Smooth muscle cell (in vitro differentiated cells): ENCODE results near the gene ROCK2. TPM values are rescaled to one million over a fixed set of nuclear protein-coding genes. Genes with fewer than 3 reads are reported as not detected.

ENCODE experiments used
- DNase-seq: peaks from one replicate; lab custom pipeline; 2025; ENCODE audit not compliant: unreplicated experiment; lab: John Stamatoyannopoulos, UW
- H2AFZ ChIP-seq: fragments of 200-600 bp; sonication (generic); 2 replicates; pipeline ENCODE4 v1.6.0; 2016; ENCODE audit warnings: antibody characterized with exemption, low read depth, mild to moderate bottlenecking
- H3F3A ChIP-seq: fragments of 200-600 bp; sonication (generic); 2 replicates; pipeline ENCODE4 v1.6.0; 2017; ENCODE audit warnings: antibody characterized with exemption, low read depth
- H3K27ac ChIP-seq: fragments of 200-600 bp; sonication (generic); 2 replicates; pipeline ENCODE4 v1.5.1; 2016; ENCODE audit warnings: low read depth, mild to moderate bottlenecking
- H3K27me3 ChIP-seq: fragments of 200-600 bp; sonication (generic); 2 replicates; pipeline ENCODE4 v1.6.1; 2016; ENCODE audit warnings: low read depth, mild to moderate bottlenecking
- H3K36me3 ChIP-seq: fragments of 200-600 bp; sonication (generic); 2 replicates; pipeline ENCODE4 v1.5.1; 2016; ENCODE audit warnings: low read depth
- H3K4me1 ChIP-seq: fragments of 200-600 bp; sonication (generic); 2 replicates; pipeline ENCODE4 v1.5.1; 2016; ENCODE audit warnings: low read depth
- H3K4me2 ChIP-seq: fragments of 200-600 bp; sonication (generic); 2 replicates; pipeline ENCODE4 v1.6.0; 2016; ENCODE audit warnings: mild to moderate bottlenecking
- H3K4me3 ChIP-seq: fragments of 200-600 bp; sonication (generic); 2 replicates; pipeline ENCODE4 v1.5.1; 2016; ENCODE audit warnings: mild to moderate bottlenecking
- H3K79me2 ChIP-seq: fragments of 200-600 bp; sonication (generic); 2 replicates; pipeline ENCODE4 v1.6.0; 2016; ENCODE audit warnings: low read depth, mild to moderate bottlenecking
- H3K9ac ChIP-seq: fragments of 200-600 bp; sonication (generic); 2 replicates; pipeline ENCODE4 v1.6.0; 2016; ENCODE audit warnings: low read depth
- H3K9me3 ChIP-seq: fragments of 200-600 bp; sonication (generic); replicated peaks from 2 replicates; pipeline ENCODE4 v1.5.1; 2016; ENCODE audit warnings: low read depth
- H4K20me1 ChIP-seq: fragments of 200-600 bp; sonication (generic); 2 replicates; pipeline ENCODE4 v1.6.0; 2016; ENCODE audit warnings: low read depth
- CTCF ChIP-seq: fragments of 200-600 bp; sonication (generic); IDR thresholded peaks from 2 replicates; pipeline ENCODE4 v1.5.1; 2017; ENCODE audit warnings: borderline replicate concordance, mild to moderate bottlenecking, antibody characterized with exemption; ENCODE audit not compliant: insufficient read depth, poor library complexity, severe bottlenecking
- WGBS: methylation state at CpG from one replicate; pipeline ENCODE4 v1.1.7; 2016; ENCODE audit warnings: low lambda C conversion rate; 5-methylcytosine and 5-hydroxymethylcytosine counted together
- polyA plus RNA-seq: library from polyadenylated mRNA; unstranded; fragments of >200 nt; fragmentation: Nextera tagmentation; extraction: Ambion mirVana; gene quantifications from 2 replicates; pipeline ENCODE4 v1.2.1, GENCODE V29; 2016
- total RNA-seq: library from RNA; depleted of rRNA; stranded (reverse); fragments of >200 nt; gene quantifications from 2 replicates; pipeline ENCODE4 v1.2.3, GENCODE V29; 2014

The ROCK2 gene
- total and polyA plus RNA-seq, 2 experiments from 2014 or later: 27.2 to 45.5 TPM

GRCh38 chr2:11175293-11175795 lies 169.1 kb downstream of the ROCK2 start:
- DNase-seq: no peak
- Histone ChIP-seq H2AFZ (no peak overlapping the region), H4K20me1 (no peaks in the 10 kb centered on the region), H3K79me2 (no peaks in the 10 kb centered on the region), H3K4me1 (no peaks in the 10 kb centered on the region), H3K9me3 (no peaks in the 10 kb centered on the region), H3K27ac (peak overlapping the region; percentile 24), H3K9ac (no peak overlapping the region), H3K36me3 (no peaks in the 10 kb centered on the region), H3F3A (peaks cover 5% of the 10 kb centered on the region), H3K27me3 (no peaks in the 10 kb centered on the region), H3K4me3 (no peak overlapping the region), H3K4me2 (peak overlapping the region; percentile 20)
- no peak for TF ChIP-seq CTCF
- WGBS: 76% methylated on average over 6 of the region's 6 CpGs

GRCh38 chr2:11174222-11174621 lies 170.2 kb downstream of the ROCK2 start:
- Histone ChIP-seq H3F3A (no peaks in the 10 kb centered on the region), H3K4me2 (no peak overlapping the region), H3K27me3 (no peaks in the 10 kb centered on the region), H3K27ac (no peak overlapping the region), H3K4me3 (no peak overlapping the region), H3K9me3 (no peaks in the 10 kb centered on the region), H3K9ac (no peak overlapping the region), H3K4me1 (no peaks in the 10 kb centered on the region), H4K20me1 (no peaks in the 10 kb centered on the region), H3K36me3 (no peaks in the 10 kb centered on the region), H3K79me2 (no peaks in the 10 kb centered on the region), H2AFZ (no peak overlapping the region)
- WGBS: 99% methylated on average over 9 of the region's 9 CpGs
- no peak for TF ChIP-seq CTCF
- no peak for DNase-seq

GRCh38 chr2:11169333-11169732 lies 175.1 kb downstream of the ROCK2 start:
- Histone ChIP-seq H3F3A (no peaks in the 10 kb centered on the region), H3K27me3 (no peaks in the 10 kb centered on the region)

More at GRCh38 chr2:11169333-11169732, 175.1 kb downstream of the ROCK2 start:
- no peak overlapping the region for H3K27ac ChIP-seq
- H2AFZ ChIP-seq: no peak overlapping the region
- H3K79me2 ChIP-seq: no peaks in the 10 kb centered on the region
- no peak overlapping the region for H3K4me3 ChIP-seq
- H3K9ac ChIP-seq: no peak overlapping the region
- WGBS: 92% methylated on average over 13 of the region's 13 CpGs
- no peak overlapping the region for H3K4me2 ChIP-seq
- H3K36me3 ChIP-seq: no peaks in the 10 kb centered on the region
- TF ChIP-seq CTCF: no peak
- no peaks in the 10 kb centered on the region for H3K4me1 ChIP-seq
- H3K9me3 ChIP-seq: no peaks in the 10 kb centered on the region
- no peak for DNase-seq
- no peaks in the 10 kb centered on the region for H4K20me1 ChIP-seq
